ENCODE results near the gene LCN10.
A peak's percentile ranks its signal among the peaks of the same experiment; 100 is the strongest.
"Not testable (repeated sequence)": the region's sequence is repeated elsewhere in the genome, so short reads cannot be mapped to it uniquely, and the experiment has no call there.

The LCN10 gene

GRCh38 chr9:136704741-136705140 is 38.0 kb downstream of the LCN10 start:
- DNase-seq (ENCODE audit: extremely low read depth in 1 of 2, low read depth in 1 of 2) = not testable (repeated sequence)

- no peak for DNase-seq (ENCODE audit: extremely low read depth in 1 of 2, low read depth in 1 of 2)
These were observed 39.4 kb downstream of the LCN10 start for GRCh38 chr9:136703276-136703860.

- no peak for DNase-seq (ENCODE audit: extremely low read depth in 1 of 2, low read depth in 1 of 2)
These were observed 41.1 kb downstream of the LCN10 start for GRCh38 chr9:136701668-136702053.

GRCh38 chr9:136700959-136701667 is 41.6 kb downstream of the LCN10 start:
- peak; percentile 50 to 81 for DNase-seq (ENCODE audit: extremely low read depth in 1 of 2, low read depth in 1 of 2)

- no peak for DNase-seq (ENCODE audit: extremely low read depth in 1 of 2, low read depth in 1 of 2)
These were observed 42.4 kb downstream of the LCN10 start for GRCh38 chr9:136700304-136700703.

GRCh38 chr9:136698635-136699246 is 44.0 kb downstream of the LCN10 start:
- no peak for DNase-seq (ENCODE audit: extremely low read depth in 1 of 2, low read depth in 1 of 2)

GRCh38 chr9:136697821-136698526 is 44.8 kb downstream of the LCN10 start:
- no peak for DNase-seq (ENCODE audit: extremely low read depth in 1 of 2, low read depth in 1 of 2)

- no peak for DNase-seq (ENCODE audit: extremely low read depth in 1 of 2, low read depth in 1 of 2)
These were observed 45.5 kb downstream of the LCN10 start for GRCh38 chr9:136697146-136697820.

GRCh38 chr9:136696502-136696901 is 46.2 kb downstream of the LCN10 start:
- no peak for DNase-seq (ENCODE audit: extremely low read depth in 1 of 2, low read depth in 1 of 2)

GRCh38 chr9:136695955-136696354 is 46.8 kb downstream of the LCN10 start:
- no peak for DNase-seq (ENCODE audit: extremely low read depth in 1 of 2, low read depth in 1 of 2)

- no peak for DNase-seq (ENCODE audit: extremely low read depth in 1 of 2, low read depth in 1 of 2)
These were observed 47.3 kb downstream of the LCN10 start for GRCh38 chr9:136695435-136695895.

GRCh38 chr9:136694872-136695247 is 47.9 kb downstream of the LCN10 start:
- DNase-seq (ENCODE audit: extremely low read depth in 1 of 2, low read depth in 1 of 2) = no peak

- no peak for DNase-seq (ENCODE audit: extremely low read depth in 1 of 2, low read depth in 1 of 2)
These were observed 48.4 kb downstream of the LCN10 start for GRCh38 chr9:136694163-136694871.

GRCh38 chr9:136693490-136694162 is 49.1 kb downstream of the LCN10 start:
- no peak for DNase-seq (ENCODE audit: extremely low read depth in 1 of 2, low read depth in 1 of 2)

- no peak for DNase-seq (ENCODE audit: extremely low read depth in 1 of 2, low read depth in 1 of 2)
These were observed 49.6 kb downstream of the LCN10 start for GRCh38 chr9:136693135-136693489.

- no peak for DNase-seq (ENCODE audit: extremely low read depth in 1 of 2, low read depth in 1 of 2)
These were observed 50.3 kb downstream of the LCN10 start for GRCh38 chr9:136692185-136693134.

GRCh38 chr9:136691316-136692184 is 51.2 kb downstream of the LCN10 start:
- no peak for DNase-seq (ENCODE audit: extremely low read depth in 1 of 2, low read depth in 1 of 2)

GRCh38 chr9:136690806-136691261 is 51.9 kb downstream of the LCN10 start:
- DNase-seq (ENCODE audit: extremely low read depth in 1 of 2, low read depth in 1 of 2) = no peak

Measured in stimulated activated CD8-positive, alpha-beta memory T cell treated with anti-CD3 and anti-CD28 coated beads, Interleukin-7, amount 100 ng/mL, for 48 hours (primary cell).